Measurements from ENCODE around the gene PRR11.

The PRR11 gene

DNA sequence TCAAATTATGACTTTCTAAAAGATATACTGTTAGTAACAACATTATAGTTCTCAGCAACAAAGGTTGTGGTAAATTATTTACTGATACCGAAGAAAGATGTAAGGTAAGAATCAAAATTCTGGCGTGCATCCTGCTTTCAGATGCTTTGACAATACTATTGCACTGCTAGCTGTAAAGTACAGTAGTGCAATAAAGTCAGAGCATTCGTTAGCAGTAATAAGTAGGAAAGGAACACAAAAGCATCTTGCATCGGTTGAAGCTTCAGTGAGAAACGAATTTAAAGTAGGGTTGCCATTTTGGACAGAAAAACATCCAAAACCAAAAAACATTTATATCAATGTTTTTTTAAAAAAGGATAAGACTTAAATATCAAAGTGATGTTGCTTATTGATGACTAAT is 4.5 kb upstream of the PRR11 start:
- no peak overlapping the region for H3K9ac ChIP-seq
- H3K4me2 ChIP-seq, result no peak overlapping the region
- H3K36me3 ChIP-seq, result peaks cover 33% of the 10 kb centered on the region

DNA sequence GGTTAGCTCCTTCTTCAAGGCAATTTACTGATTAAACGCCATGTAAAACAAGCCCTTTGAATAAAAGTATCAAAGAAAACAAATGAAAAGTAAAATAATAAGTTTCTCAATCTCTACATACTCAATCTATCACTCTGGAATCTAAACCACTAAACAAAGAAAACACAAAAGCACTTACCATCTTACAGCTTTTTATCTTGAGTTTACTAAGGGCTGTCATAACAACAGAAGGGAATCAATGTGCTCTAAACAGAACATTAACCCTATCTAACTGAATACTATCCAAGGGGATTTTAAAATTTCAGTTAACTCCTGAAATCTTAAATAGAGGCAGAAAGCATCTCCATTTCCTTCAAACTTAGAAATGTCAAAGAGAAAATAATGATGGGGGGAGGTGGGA is 4.0 kb upstream of the PRR11 start:
- Histone ChIP-seq H3K4me2 (peak overlapping the region; percentile 90), H3K9ac (no peak overlapping the region), H3K9me3 (no peaks in the 10 kb centered on the region), H3K4me3 (no peak overlapping the region), H4K20me1 (peaks cover 14% of the 10 kb centered on the region; the same call in 1 of the 2 replicates), H3K36me3 (peaks cover 28% of the 10 kb centered on the region), H3K27ac (no peak overlapping the region), H3K27me3 (no peaks in the 10 kb centered on the region), H3K4me1 (peaks cover 39% of the 10 kb centered on the region)
- TF ChIP-seq Cebpa-rat (IDR thresholded peaks at IDR 0.05), result no peak

More for the DNA sequence above, 4.5 kb upstream of the PRR11 start:
- H3K4me3 ChIP-seq, result no peak overlapping the region
- peaks cover 33% of the 10 kb centered on the region for H3K4me1 ChIP-seq
- H3K27me3 ChIP-seq, result no peaks in the 10 kb centered on the region
- no peaks in the 10 kb centered on the region for H3K9me3 ChIP-seq
- H4K20me1 ChIP-seq, result peaks cover 14% of the 10 kb centered on the region; the same call in 1 of the 2 replicates
- TF ChIP-seq Cebpa-rat (IDR thresholded peaks at IDR 0.05), result no peak
- H3K27ac ChIP-seq, result no peak overlapping the region

DNA sequence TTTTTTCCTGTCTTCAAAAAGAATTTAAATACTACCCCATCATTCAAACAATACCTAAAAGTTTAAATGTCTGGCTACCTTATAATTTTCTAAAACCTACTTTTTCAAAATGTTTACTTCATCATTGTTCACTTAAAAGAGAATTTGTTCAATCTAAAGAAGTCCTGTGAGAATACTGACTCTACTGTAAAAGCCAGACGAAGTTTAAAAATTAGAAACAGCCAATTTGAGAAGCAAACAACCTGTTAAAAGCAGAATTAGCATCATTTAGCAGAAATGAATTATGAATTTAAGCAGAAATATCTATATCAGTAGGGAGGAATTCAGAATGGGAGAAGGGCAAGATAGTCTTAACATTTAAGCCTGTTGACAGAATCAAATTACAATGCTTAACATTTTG is 2.6 kb upstream of the PRR11 start:
- H3K27ac ChIP-seq, result peak overlapping the region; percentile 28
- H4K20me1 ChIP-seq, result peaks cover 14% of the 10 kb centered on the region; the same call in 1 of the 2 replicates
- peak overlapping the region; percentile 86; the same call in 1 of the 2 replicates for H3K4me3 ChIP-seq
- no peaks in the 10 kb centered on the region for H3K9me3 ChIP-seq
- no peak for TF ChIP-seq Cebpa-rat (IDR thresholded peaks at IDR 0.05)
- peak overlapping the region; percentile 90 for H3K4me2 ChIP-seq
- no peaks in the 10 kb centered on the region for H3K27me3 ChIP-seq
- peak overlapping the region; percentile 92 for H3K9ac ChIP-seq
- H3K4me1 ChIP-seq, result peaks cover 52% of the 10 kb centered on the region
- peaks cover 26% of the 10 kb centered on the region for H3K36me3 ChIP-seq

DNA sequence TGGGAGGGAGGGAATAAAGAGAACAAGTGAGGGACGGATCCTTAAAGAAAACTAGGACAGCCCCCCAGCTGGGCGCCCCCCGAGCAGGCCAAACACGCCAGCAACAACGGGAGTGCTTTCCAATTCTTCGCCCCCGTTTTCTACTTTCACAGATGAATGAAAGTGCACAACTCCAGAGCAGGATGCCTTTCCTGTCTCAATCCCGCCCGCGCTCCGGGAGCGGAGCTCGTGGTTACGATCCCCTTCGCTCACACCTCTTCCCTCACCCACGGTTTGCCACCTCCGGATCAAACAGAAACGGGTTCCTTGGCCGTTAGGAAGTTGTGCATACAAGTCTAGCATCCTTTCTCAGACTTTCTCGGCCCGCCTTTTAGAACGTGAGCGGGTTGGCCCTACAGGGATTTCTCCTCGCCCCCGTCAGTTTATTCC is 1.2 kb upstream of the PRR11 start:
- Histone ChIP-seq H3K4me3 (peak overlapping the region; percentile 86), H3K36me3 (peaks cover 24% of the 10 kb centered on the region), H4K20me1 (0 out of 2 replicates have a peak, but pooled peaks cover 7% of the 10 kb centered on the region), H3K4me1 (peaks cover 63% of the 10 kb centered on the region), H3K4me2 (peak overlapping the region; percentile 90), H3K27me3 (no peaks in the 10 kb centered on the region), H3K9me3 (no peaks in the 10 kb centered on the region), H3K9ac (peak overlapping the region; percentile 92), H3K27ac (peak overlapping the region; percentile 93)
- no peak for TF ChIP-seq Cebpa-rat (IDR thresholded peaks at IDR 0.05)

DNA sequence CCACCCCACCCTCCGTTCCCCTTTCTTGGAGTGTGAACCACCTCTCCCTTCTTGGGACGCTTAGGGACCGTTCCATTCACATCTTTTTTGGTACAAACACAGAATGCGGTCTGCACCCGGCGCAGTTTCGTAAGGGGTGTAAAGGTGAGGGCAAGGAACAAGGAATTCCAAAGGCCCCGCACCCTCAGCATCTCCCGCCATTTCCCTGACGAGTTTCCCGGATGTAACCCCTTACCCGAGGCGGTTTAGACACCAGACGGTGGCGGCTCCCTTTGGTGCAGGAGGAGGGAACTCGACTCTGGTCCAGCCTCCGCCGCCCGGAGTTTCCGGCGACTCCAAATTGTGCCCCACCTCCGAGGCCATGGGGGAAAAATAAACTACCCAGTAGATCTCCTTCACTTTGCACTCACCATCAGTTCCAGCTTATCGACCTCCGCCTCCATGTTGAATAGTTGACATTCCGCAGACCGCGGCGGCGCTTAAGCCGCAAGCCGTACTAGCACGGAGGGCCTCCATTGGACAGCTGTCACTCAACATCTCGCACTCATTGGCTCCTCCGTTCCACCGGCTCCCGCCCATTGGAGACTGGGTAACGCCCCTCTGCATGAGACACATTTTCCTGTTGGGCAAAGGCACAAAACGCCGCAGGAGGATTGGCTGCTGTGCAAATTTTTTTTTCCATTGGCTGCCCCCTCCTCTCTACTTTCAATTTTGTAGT is 666 bp upstream of the PRR11 start, which contains the start of gene SKA2:
Gene SKA2 (minus strand): TSS at position 466 of the 718 bp plus-strand sequence. CDS start 23 bp downstream, at position 443.
- H3K4me2 ChIP-seq, result peak within 1 kb of the TSS; percentile 90
- peaks cover 65% of the 10 kb centered on the region for H3K4me1 ChIP-seq
- TF ChIP-seq Cebpa-rat (IDR thresholded peaks at IDR 0.05), result no peak

DNA sequence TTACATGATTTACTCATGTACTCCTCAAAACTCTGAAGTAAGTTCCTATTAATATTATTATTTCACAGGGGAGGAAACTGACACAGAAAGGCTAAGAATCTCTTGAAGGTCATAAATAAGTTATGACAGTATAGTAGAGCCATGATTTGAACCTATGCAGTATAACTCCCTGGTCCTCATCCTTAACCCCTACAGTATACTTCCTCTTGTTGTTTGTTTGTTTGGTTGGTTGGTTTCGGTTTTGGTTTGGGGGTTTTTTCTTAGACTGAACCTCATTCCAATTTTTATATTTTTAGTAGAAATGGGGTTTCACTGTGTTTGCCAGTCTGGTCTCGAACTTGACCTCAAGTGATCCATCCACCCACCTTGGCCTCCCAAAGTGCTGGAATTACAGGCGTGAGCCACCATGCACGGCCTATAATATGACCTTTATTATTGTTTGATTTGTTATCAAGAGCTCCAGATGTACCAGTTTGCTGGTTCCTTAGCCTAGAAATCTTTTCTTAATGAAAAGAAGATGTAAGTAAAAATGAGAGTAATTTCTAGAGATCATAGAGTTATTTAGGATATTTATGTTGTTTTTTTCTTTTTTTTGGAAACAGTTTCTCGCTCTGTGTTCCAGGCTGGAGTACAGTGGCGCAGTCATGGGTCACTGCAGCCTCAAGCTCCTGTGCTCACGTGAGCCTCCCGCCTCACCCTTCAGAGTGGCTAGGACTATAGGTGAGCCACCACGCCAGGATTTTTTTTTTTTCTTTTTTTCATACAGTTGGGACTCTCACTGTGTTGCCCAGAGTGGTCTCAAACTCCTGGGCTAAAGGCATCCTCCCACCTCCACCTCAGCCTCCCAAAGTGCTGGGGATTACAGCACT is 4.8 kb downstream of the PRR11 start:
- peaks cover 39% of the 10 kb centered on the region for H3K4me1 ChIP-seq
- no peaks in the 10 kb centered on the region for H3K27me3 ChIP-seq
- no peaks in the 10 kb centered on the region for H3K9me3 ChIP-seq
- no peak overlapping the region for H3K4me3 ChIP-seq
- H3K27ac ChIP-seq, result 0 out of 2 replicates have a peak overlapping the region, but pooled peaks have one; percentile 8
- H3K4me2 ChIP-seq, result peak overlapping the region; percentile 25
- H4K20me1 ChIP-seq, result 0 out of 2 replicates have a peak, but pooled peaks cover 5% of the 10 kb centered on the region
- H3K36me3 ChIP-seq, result peaks cover 49% of the 10 kb centered on the region
- TF ChIP-seq Cebpa-rat (IDR thresholded peaks at IDR 0.05), result no peak
- H3K9ac ChIP-seq, result no peak overlapping the region

More for the DNA sequence above, 666 bp upstream of the PRR11 start, which contains the start of gene SKA2:
- Histone ChIP-seq H3K36me3 (peaks cover 22% of the 10 kb centered on the region), H3K4me3 (peak within 1 kb of the TSS; percentile 86), H4K20me1 (0 out of 2 replicates have a peak, but pooled peaks cover 1% of the 10 kb centered on the region), H3K27me3 (no peaks in the 10 kb centered on the region), H3K27ac (peak within 1 kb of the TSS; percentile 93), H3K9ac (peak within 1 kb of the TSS; percentile 92), H3K9me3 (no peaks in the 10 kb centered on the region)

DNA sequence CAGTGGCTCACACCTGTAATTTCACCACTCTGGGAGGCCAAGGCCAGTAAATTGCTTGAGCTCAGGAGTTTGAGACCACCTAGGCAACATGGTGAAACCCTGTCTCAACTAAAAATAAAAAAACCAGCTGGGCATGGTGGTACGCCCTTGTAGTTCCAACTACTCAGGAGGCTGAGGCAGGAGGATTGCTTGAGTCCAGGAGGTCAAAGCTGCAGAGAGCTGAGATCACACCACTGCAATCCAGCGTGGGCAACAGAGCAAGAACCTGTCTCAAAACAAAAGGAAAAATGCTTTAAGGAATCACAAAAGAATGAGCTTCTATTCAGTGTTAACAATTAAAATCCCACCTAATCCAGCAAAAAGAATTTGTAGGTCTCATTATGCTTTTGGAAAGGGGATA is 5.9 kb downstream of the PRR11 start:
- TF ChIP-seq Cebpa-rat (IDR thresholded peaks at IDR 0.05), result no peak
- Histone ChIP-seq H4K20me1 (0 out of 2 replicates have a peak, but pooled peaks cover 5% of the 10 kb centered on the region), H3K4me1 (peaks cover 33% of the 10 kb centered on the region), H3K36me3 (peaks cover 49% of the 10 kb centered on the region), H3K4me3 (no peak overlapping the region), H3K9me3 (no peaks in the 10 kb centered on the region), H3K9ac (no peak overlapping the region), H3K27me3 (no peaks in the 10 kb centered on the region), H3K4me2 (no peak overlapping the region), H3K27ac (no peak overlapping the region)

DNA sequence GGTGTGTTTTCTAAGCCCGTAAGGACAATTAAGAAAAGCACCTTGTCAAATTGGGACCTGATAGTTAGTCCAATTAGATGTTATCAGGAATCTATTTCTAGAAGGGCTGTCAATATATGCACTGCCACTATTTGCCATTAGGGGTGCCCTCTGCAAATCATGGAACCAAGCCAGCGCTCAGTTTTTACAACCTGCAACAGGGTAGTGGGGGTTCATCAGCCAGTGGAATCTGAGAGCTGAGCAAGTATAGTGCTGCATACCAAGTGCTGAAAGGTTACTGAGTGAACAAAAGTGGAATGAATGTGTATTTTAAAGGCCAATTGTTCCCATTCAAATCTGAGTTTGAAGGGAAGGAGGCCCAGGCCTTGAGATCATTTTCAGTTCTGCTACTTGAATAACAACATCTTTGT is 10.4 kb downstream of the PRR11 start:
- H3K4me1 ChIP-seq, result no peaks in the 10 kb centered on the region
- no peaks in the 10 kb centered on the region for H3K9me3 ChIP-seq
- no peak for TF ChIP-seq Cebpa-rat (IDR thresholded peaks at IDR 0.05)
- no peak overlapping the region for H3K4me3 ChIP-seq
- H3K9ac ChIP-seq, result no peak overlapping the region
- H3K36me3 ChIP-seq, result peaks cover 60% of the 10 kb centered on the region
- peak overlapping the region; percentile 23; the same call in 1 of the 2 replicates for H3K4me2 ChIP-seq
- H3K27ac ChIP-seq, result no peak overlapping the region
- H4K20me1 ChIP-seq, result 0 out of 2 replicates have a peak, but pooled peaks cover 5% of the 10 kb centered on the region
- no peaks in the 10 kb centered on the region for H3K27me3 ChIP-seq

DNA sequence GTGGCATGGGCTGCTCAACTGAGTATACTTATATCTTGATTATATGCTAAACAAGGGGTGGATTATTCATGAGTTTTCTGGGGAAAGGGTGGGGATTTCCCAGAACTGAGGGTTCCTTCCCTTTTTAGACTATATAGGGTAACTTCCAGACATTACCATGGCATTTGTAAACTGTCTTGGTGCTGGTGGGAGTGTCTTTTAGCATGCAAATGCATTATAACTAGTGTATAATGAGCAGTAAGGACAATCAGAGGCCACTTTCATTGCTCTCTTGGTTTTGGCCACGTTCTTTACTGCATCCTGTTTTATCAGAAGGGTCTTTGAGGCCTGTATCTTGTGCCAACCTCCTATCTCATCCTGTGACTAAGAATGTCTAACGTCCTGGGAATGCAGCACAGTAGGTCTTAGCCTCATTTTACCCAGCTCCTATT is 12.0 kb downstream of the PRR11 start:
- no peak overlapping the region for H3K27ac ChIP-seq
- H3K9me3 ChIP-seq, result peaks cover 7% of the 10 kb centered on the region
- no peak overlapping the region for H3K9ac ChIP-seq
- H3K4me2 ChIP-seq, result no peak overlapping the region
- H3K27me3 ChIP-seq, result no peaks in the 10 kb centered on the region
- H3K4me1 ChIP-seq, result no peaks in the 10 kb centered on the region
- H4K20me1 ChIP-seq, result peaks cover 5% of the 10 kb centered on the region; the same call in 1 of the 2 replicates
- H3K36me3 ChIP-seq, result peaks cover 64% of the 10 kb centered on the region
- TF ChIP-seq Cebpa-rat (IDR thresholded peaks at IDR 0.05), result no peak
- H3K4me3 ChIP-seq, result no peak overlapping the region

All from BLaER1 (cell line).